ENCODE results near the gene LRRC75A.
"Not testable (repeated sequence)": the region's sequence is repeated elsewhere in the genome, so short reads cannot be mapped to it uniquely, and the experiment has no call there.

Gene LRRC75A

DNA sequence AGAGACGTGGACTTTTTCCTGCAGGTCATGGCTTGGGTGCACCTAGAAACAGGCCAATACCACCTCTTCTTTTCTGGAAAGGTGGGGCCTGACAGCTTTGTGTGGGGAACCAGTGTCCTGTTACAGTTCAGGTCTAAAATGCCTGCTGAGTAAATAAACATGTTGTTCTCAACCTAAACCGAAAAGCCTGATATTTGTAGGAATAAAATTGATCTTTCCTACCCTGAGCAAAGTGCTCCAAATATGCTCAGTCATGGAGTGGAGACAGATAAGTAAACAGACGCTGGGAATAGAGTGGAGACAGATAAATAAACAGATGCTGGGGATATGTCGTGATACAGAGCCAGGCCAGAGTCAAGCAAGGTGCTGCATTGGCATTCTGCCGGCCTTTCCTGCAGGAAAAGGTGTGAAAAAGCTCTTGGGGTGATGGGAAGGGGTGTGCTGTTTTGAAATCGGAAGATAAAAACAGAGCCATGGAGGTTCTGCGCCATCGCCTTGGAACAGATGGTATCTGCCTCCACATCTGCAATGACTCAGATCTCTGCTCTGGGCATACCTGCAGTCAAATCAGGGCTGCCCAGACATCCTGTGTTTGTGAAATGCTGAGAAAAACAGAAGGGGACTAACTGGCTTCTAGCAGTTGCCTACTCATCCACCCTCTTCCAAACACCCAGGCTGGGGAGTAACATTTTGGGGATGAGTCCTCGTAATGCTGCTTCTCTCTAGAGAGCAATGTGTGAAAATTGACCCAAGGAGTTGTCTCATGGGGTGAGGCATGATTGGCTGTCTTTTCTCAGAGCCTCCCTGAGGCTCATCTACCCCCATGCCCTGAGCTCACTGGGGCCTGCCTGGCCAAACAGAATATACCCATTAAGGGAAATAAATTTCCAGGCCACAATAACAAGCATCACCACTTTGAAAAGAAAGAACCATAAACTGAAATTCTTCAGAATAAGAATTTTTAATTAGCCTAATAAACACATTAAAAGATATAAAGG, 93.4 kb downstream of the LRRC75A start:
- no peak for DNase-seq (ENCODE audit: low spot score)

DNA sequence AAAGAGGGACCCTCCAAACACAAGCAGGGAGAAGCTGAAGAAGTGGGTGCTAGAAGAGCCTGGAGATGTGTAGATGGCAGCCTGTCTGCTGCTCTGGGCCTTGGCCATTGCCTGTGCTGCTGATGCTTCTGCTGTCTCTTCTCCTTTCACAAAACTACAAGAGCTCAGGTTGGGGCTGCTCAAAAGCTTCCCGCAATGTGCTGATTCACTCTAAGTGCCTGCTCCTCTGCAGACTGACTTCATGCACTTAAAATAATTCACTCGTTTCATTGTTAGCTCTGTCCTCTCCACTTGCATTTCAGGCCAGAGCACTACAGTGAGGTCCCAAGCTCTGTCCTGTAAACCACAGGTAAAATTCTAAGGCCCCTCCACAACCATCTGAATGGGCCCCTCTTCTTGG, 95.3 kb downstream of the LRRC75A start:
- not testable (repeated sequence) for DNase-seq (ENCODE audit: low spot score)

DNA sequence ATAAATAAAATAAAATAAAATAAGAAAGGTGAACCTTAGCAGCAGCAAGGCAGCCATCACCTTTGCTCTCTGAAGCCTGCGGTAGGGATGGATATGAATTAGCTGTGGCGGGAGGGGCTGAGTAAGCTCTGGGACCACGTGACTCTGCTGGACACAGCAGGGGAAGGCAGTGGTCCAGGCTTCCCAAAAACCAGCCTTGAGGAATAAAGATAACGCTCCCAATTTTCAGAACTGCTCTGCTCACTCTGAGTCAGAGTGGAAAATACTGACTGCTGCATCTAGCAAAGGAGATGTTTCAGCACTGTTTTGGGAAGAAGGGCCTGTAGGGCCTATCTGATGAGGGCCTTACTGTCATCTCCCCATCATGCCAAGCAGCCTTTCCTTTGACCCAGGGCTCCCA, 96.1 kb downstream of the LRRC75A start:
- not testable (repeated sequence) for DNase-seq (ENCODE audit: low spot score)

DNA sequence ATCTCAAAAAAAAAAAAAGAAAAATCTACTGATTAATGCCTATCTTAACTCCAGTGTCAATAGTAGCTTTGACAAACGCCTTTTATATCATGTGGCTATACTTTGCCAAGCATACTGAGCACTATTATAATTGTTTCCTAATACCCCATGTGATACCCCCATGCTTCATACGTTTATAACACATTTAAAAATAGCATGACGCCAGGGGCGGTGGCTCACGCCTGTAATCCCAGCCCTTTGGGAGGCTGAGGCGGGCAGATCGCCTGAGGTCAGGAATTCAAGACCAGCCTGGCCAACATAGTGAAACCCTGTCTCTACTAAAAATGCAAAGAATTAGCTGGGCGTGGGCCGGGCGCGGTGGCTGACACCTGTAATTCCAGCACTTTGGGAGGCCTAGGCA, 99.5 kb downstream of the LRRC75A start:
- not testable (repeated sequence) for DNase-seq (ENCODE audit: low spot score)
